Bronchial epithelial cell (primary cell): ENCODE measurements around the gene SORCS2. TPM values are rescaled to one million over a fixed set of nuclear protein-coding genes. Genes with fewer than 3 reads are reported as not detected.

Source experiments
- DNase-seq: peaks from one replicate; pipeline ENCODE4 v3.0.0-alpha.2; 2010; ENCODE audit warnings: low read depth
- FAIRE-seq: peaks from 2 replicates; lab custom pipeline; 2011; peaks lifted over from hg19 to GRCh38; lab: Jason Lieb, UNC
- H3K27me3 ChIP-seq: 2 replicates; pipeline ENCODE4 v1.5.1; 2011; ENCODE audit warnings: low read length; ENCODE audit not compliant: control insufficient read depth, insufficient read depth
- H3K36me3 ChIP-seq: 2 replicates; pipeline ENCODE4 v1.5.1; 2011; ENCODE audit warnings: low read length; ENCODE audit not compliant: control insufficient read depth, insufficient read depth
- H3K4me3 ChIP-seq: 2 replicates; pipeline ENCODE4 v1.5.1; 2011; ENCODE audit warnings: mild to moderate bottlenecking, low read depth, low read length, control low read depth
- CTCF ChIP-seq: IDR thresholded peaks from 2 replicates; pipeline ENCODE4 v1.5.1; 2011; ENCODE audit warnings: mild to moderate bottlenecking, moderate library complexity, low read length, control low read depth, inconsistent platforms; ENCODE audit not compliant: insufficient read depth, severe bottlenecking
- total RNA-seq: library from RNA; depleted of rRNA; stranded (reverse); fragments of >200 nt; gene quantifications from 2 replicates; pipeline ENCODE4 v1.2.1, GENCODE V29; 2014

SORCS2 gene
- total RNA-seq, 1 donor from 2014 or later: under 0.01 TPM

GRCh38 chr4:7590189-7590588, 397.9 kb downstream of the SORCS2 start:
- no peaks in the 10 kb centered on the region for H3K27me3 ChIP-seq
- TF ChIP-seq CTCF: no peak
- FAIRE-seq: no peak
- DNase-seq: no peak
- H3K36me3 ChIP-seq: no peaks in the 10 kb centered on the region
- H3K4me3 ChIP-seq: no peak overlapping the region

GRCh38 chr4:7590899-7591298, 398.6 kb downstream of the SORCS2 start:
- no peak overlapping the region for H3K4me3 ChIP-seq
- no peak for TF ChIP-seq CTCF
- DNase-seq (no peak), FAIRE-seq (no peak)
- H3K36me3 ChIP-seq: no peaks in the 10 kb centered on the region
- H3K27me3 ChIP-seq: no peaks in the 10 kb centered on the region

GRCh38 chr4:7591409-7592053, 399.2 kb downstream of the SORCS2 start:
- no peaks in the 10 kb centered on the region for H3K36me3 ChIP-seq
- H3K27me3 ChIP-seq: no peaks in the 10 kb centered on the region
- no peak overlapping the region for H3K4me3 ChIP-seq
- FAIRE-seq (no peak), DNase-seq (no peak)
- TF ChIP-seq CTCF: no peak

GRCh38 chr4:7593646-7594412, 401.5 kb downstream of the SORCS2 start:
- H3K27me3 ChIP-seq: no peaks in the 10 kb centered on the region
- no peaks in the 10 kb centered on the region for H3K36me3 ChIP-seq
- DNase-seq (no peak), FAIRE-seq (no peak)
- H3K4me3 ChIP-seq: no peak overlapping the region
- no peak for TF ChIP-seq CTCF

- no peak for TF ChIP-seq CTCF
- Histone ChIP-seq H3K36me3 (no peaks in the 10 kb centered on the region), H3K4me3 (no peak overlapping the region), H3K27me3 (no peaks in the 10 kb centered on the region)
- DNase-seq (no peak), FAIRE-seq (no peak)
Measured at GRCh38 chr4:7595934-7596461, 403.7 kb downstream of the SORCS2 start.
